Right kidney (tissue), 9 donors: ENCODE results near the gene C10orf67.
"Not testable (repeated sequence)": the region's sequence is repeated elsewhere in the genome, so short reads cannot be mapped to it uniquely, and the experiment has no call there.

Experiments
- DNase-seq: peaks from one replicate; pipeline ENCODE4 v3.0.0-alpha.2; 2016
- long read RNA-seq, 8 donors: transcript quantifications; one replicate each; lab custom pipeline, GENCODE V29; 2026

Gene C10orf67
- long read RNA-seq, donor 1 = 0 reads
- long read RNA-seq, donor 2 = 0 reads
- long read RNA-seq, donor 3 = 0 reads
- long read RNA-seq, donor 4 = 0 reads
- long read RNA-seq, donor 5 = 0 reads
- long read RNA-seq, donor 6 = 0 reads
- long read RNA-seq, donor 7 = 0 reads
- long read RNA-seq, donor 8 = 0 reads

- DNase-seq = peak; percentile 86
These were observed at the start of gene C10orf67 for GRCh38 chr10:23344241-23344841. C10orf67 (minus strand) TSS chr10:23344797; CDS start chr10:23344774, 23 bp downstream.

- no peak for DNase-seq
These were observed 47.2 kb upstream of the C10orf67 start for GRCh38 chr10:23391821-23392220.

- no peak for DNase-seq
These were observed 46.2 kb upstream of the C10orf67 start for GRCh38 chr10:23390809-23391208.

GRCh38 chr10:23390408-23390807, 45.8 kb upstream of the C10orf67 start:
- not testable (repeated sequence) for DNase-seq

GRCh38 chr10:23387516-23387915, 42.9 kb upstream of the C10orf67 start:
- not testable (repeated sequence) for DNase-seq

- no peak for DNase-seq
These were observed 41.5 kb upstream of the C10orf67 start for GRCh38 chr10:23386052-23386451.

GRCh38 chr10:23384364-23384763, 39.8 kb upstream of the C10orf67 start:
- DNase-seq = no peak

GRCh38 chr10:23383637-23384036, 39.0 kb upstream of the C10orf67 start:
- no peak for DNase-seq

GRCh38 chr10:23381298-23382040, 36.9 kb upstream of the C10orf67 start:
- no peak for DNase-seq

- DNase-seq = no peak
These were observed 35.1 kb upstream of the C10orf67 start for GRCh38 chr10:23379686-23380085.

- DNase-seq = no peak
These were observed 31.6 kb upstream of the C10orf67 start for GRCh38 chr10:23376229-23376655.

GRCh38 chr10:23375366-23375765, 30.8 kb upstream of the C10orf67 start:
- no peak for DNase-seq

GRCh38 chr10:23373156-23373555, 28.6 kb upstream of the C10orf67 start:
- DNase-seq = no peak

- no peak for DNase-seq
These were observed 26.5 kb upstream of the C10orf67 start for GRCh38 chr10:23371073-23371472.

GRCh38 chr10:23370106-23370505, 25.5 kb upstream of the C10orf67 start:
- DNase-seq = no peak

- DNase-seq = no peak
These were observed 24.4 kb upstream of the C10orf67 start for GRCh38 chr10:23368816-23369640.

- DNase-seq = peak; percentile 50
These were observed 23.4 kb upstream of the C10orf67 start for GRCh38 chr10:23367896-23368595.

GRCh38 chr10:23365417-23366030, 20.9 kb upstream of the C10orf67 start:
- DNase-seq = not testable (repeated sequence)

GRCh38 chr10:23364378-23364777, 19.8 kb upstream of the C10orf67 start:
- DNase-seq = no peak

GRCh38 chr10:23363793-23364135, 19.2 kb upstream of the C10orf67 start:
- DNase-seq = no peak

GRCh38 chr10:23362879-23363792, 18.5 kb upstream of the C10orf67 start:
- DNase-seq = no peak
